ENCODE data around the gene SPC25.

DNA sequence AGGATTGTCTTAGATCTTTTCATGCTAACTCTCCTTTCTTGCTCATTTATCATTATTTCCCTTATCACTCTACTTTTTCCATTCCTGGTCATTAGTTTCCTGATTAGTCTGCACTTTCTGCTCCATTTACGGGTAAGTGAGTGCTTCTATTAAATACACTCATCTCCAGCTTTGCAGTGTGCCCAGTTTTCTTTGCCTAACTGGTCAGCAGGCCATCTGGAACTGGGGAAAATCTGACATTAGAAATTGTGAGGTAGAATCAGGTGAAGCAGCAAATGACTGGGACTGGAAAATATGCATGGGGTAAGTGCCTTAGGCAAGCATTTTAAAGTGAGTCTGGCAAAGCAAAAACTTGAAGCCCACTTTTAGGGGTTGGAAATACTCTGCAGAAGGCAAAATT is 40.0 kb upstream of the SPC25 start:
- TF ChIP-seq NFIC (IDR thresholded peaks at IDR 0.05) (no peak), EP300 (IDR thresholded peaks at IDR 0.05; ENCODE audit: borderline replicate concordance) (no peak), RAD21 (IDR thresholded peaks at IDR 0.05; ENCODE audit: low read depth) (no peak), TAF1 (IDR thresholded peaks at IDR 0.05; ENCODE audit: low read depth) (no peak), ZBTB7A (IDR thresholded peaks at IDR 0.05; ENCODE audit: low read depth) (no peak), TEAD4 (IDR thresholded peaks at IDR 0.05) (no peak), TCF12 (IDR thresholded peaks at IDR 0.05; ENCODE audit: low read depth) (no peak), FOXM1 (IDR thresholded peaks at IDR 0.05; ENCODE audit: borderline replicate concordance, low read depth) (no peak), CEBPB (IDR thresholded peaks at IDR 0.05) (no peak), CREB1 (IDR thresholded peaks at IDR 0.05; ENCODE audit: low read depth) (no peak)
- TF ChIP-seq, protein P1, sequence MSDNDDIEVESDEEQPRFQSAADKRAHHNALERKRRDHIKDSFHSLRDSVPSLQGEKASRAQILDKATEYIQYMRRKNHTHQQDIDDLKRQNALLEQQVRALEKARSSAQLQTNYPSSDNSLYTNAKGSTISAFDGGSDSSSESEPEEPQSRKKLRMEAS (IDR thresholded peaks at IDR 0.05) = no peak
- TF ChIP-seq, protein P2, sequence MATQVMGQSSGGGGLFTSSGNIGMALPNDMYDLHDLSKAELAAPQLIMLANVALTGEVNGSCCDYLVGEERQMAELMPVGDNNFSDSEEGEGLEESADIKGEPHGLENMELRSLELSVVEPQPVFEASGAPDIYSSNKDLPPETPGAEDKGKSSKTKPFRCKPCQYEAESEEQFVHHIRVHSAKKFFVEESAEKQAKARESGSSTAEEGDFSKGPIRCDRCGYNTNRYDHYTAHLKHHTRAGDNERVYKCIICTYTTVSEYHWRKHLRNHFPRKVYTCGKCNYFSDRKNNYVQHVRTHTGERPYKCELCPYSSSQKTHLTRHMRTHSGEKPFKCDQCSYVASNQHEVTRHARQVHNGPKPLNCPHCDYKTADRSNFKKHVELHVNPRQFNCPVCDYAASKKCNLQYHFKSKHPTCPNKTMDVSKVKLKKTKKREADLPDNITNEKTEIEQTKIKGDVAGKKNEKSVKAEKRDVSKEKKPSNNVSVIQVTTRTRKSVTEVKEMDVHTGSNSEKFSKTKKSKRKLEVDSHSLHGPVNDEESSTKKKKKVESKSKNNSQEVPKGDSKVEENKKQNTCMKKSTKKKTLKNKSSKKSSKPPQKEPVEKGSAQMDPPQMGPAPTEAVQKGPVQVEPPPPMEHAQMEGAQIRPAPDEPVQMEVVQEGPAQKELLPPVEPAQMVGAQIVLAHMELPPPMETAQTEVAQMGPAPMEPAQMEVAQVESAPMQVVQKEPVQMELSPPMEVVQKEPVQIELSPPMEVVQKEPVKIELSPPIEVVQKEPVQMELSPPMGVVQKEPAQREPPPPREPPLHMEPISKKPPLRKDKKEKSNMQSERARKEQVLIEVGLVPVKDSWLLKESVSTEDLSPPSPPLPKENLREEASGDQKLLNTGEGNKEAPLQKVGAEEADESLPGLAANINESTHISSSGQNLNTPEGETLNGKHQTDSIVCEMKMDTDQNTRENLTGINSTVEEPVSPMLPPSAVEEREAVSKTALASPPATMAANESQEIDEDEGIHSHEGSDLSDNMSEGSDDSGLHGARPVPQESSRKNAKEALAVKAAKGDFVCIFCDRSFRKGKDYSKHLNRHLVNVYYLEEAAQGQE (IDR thresholded peaks at IDR 0.05; ENCODE audit: low read depth) = no peak
- TF ChIP-seq, protein P3, sequence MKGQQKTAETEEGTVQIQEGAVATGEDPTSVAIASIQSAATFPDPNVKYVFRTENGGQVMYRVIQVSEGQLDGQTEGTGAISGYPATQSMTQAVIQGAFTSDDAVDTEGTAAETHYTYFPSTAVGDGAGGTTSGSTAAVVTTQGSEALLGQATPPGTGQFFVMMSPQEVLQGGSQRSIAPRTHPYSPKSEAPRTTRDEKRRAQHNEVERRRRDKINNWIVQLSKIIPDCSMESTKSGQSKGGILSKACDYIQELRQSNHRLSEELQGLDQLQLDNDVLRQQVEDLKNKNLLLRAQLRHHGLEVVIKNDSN (IDR thresholded peaks at IDR 0.05) = no peak

All from Ishikawa (cell line).